Liver (tissue), 2 donors: ENCODE measurements around the gene NDUFAB1.

Experiments used
- MAX ChIP-seq: IDR thresholded peaks from 2 replicates; pipeline ENCODE4 v1.6.1; 2016; ENCODE audit warnings: antibody characterized with exemption
- TF ChIP-seq, protein P1 (sequence below): fragments of 150-350 bp; IDR thresholded peaks from 2 replicates; pipeline ENCODE4 v1.5.1; 2017; ENCODE audit warnings: improper control_type of control experiment, low read depth, low read length; ENCODE audit not compliant: missing input control
- donor health status: healthy.

DNA sequence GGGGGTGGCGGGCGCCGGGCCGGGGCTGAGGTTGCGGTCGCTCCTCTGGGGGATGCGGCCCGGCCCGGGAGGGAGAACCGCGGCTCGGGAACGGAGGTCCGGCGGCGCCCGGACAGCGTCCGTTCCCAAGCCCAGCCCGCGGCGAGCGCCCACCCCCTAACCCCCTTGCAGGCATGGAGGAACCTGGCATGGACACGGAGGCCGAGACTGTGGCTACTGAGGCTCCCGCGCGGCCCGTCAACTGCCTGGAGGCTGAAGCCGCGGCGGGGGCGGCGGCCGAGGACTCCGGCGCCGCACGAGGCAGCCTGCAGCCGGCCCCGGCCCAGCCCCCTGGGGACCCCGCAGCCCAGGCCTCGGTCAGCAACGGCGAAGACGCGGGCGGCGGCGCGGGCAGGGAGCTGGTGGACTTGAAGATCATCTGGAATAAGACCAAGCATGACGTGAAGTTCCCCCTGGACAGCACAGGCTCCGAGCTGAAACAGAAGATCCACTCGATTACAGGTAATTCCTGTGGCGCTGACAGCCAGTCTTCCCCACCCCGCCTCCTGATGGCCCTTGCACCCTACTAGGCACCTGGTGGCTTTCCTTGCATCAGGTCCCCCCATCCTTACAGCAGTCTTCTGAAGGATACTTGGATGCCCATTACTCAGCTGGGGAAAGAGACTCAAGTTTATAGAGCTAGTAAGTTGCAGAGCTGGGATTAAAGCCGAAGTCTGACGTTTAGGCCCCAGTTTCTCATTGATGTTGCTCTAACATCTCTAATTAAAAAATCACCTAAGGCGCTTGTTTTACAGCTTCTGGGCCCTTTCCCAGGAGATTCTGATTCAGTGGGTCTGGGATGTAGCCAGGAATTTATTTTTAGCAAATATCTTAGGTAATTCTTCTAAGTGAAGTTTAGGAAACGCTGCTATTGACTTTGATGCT is 38.1 kb downstream of the NDUFAB1 start:
- TF ChIP-seq MAX = no peak
- TF ChIP-seq, protein P1, sequence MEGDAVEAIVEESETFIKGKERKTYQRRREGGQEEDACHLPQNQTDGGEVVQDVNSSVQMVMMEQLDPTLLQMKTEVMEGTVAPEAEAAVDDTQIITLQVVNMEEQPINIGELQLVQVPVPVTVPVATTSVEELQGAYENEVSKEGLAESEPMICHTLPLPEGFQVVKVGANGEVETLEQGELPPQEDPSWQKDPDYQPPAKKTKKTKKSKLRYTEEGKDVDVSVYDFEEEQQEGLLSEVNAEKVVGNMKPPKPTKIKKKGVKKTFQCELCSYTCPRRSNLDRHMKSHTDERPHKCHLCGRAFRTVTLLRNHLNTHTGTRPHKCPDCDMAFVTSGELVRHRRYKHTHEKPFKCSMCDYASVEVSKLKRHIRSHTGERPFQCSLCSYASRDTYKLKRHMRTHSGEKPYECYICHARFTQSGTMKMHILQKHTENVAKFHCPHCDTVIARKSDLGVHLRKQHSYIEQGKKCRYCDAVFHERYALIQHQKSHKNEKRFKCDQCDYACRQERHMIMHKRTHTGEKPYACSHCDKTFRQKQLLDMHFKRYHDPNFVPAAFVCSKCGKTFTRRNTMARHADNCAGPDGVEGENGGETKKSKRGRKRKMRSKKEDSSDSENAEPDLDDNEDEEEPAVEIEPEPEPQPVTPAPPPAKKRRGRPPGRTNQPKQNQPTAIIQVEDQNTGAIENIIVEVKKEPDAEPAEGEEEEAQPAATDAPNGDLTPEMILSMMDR = no peak
